SK-N-MC (cell line): ENCODE results near the gene GCSH.
A peak's percentile ranks its signal among the peaks of the same experiment; 100 is the strongest.

Experiments used
- DNase-seq: peaks from one replicate; pipeline ENCODE4 v3.0.0-alpha.2; 2011; ENCODE audit warnings: low read depth, low spot score
- H3K27ac ChIP-seq: fragments of 200-600 bp; sonication (generic); 2 replicates; pipeline ENCODE4 v1.5.1; 2016; ENCODE audit warnings: mixed run types
- H3K36me3 ChIP-seq: fragments of 200-600 bp; sonication (generic); 2 replicates; pipeline ENCODE4 v1.6.1; 2017; ENCODE audit warnings: antibody characterized with exemption, low read length, mixed read lengths; ENCODE audit not compliant: insufficient read depth
- H3K4me3 ChIP-seq: fragments of 200-600 bp; sonication (generic); 2 replicates; pipeline ENCODE4 v1.5.1; 2016
- H3K9ac ChIP-seq: fragments of 200-600 bp; sonication (generic); 2 replicates; pipeline ENCODE4 v1.8.0; 2017; ENCODE audit warnings: mixed run types, mixed read lengths; ENCODE audit not compliant: insufficient read length
- H3K9me3 ChIP-seq: fragments of 200-600 bp; sonication (generic); 2 replicates; pipeline ENCODE4 v1.6.1; 2017; ENCODE audit warnings: low read depth, mild to moderate bottlenecking, antibody characterized with exemption, low read length, moderate library complexity, mixed read lengths
- EZH2 ChIP-seq: fragments of 200-600 bp; sonication (generic); IDR thresholded peaks from one replicate; pipeline ENCODE4 v1.6.1; 2017; ENCODE audit warnings: antibody characterized with exemption
- FOXP2 ChIP-seq: optimal IDR thresholded peaks from 2 replicates; pipeline ENCODE3; 2011; ENCODE audit warnings: mild to moderate bottlenecking, moderate library complexity; ENCODE audit not compliant: insufficient read depth; ENCODE audit errors: extremely low read length, control extremely low read depth
- POLR2AphosphoS5 ChIP-seq: IDR thresholded peaks from 2 replicates; pipeline ENCODE4 v1.6.1; 2012; ENCODE audit warnings: mild to moderate bottlenecking, low read depth, low read length, borderline replicate concordance

The GCSH gene

DNA sequence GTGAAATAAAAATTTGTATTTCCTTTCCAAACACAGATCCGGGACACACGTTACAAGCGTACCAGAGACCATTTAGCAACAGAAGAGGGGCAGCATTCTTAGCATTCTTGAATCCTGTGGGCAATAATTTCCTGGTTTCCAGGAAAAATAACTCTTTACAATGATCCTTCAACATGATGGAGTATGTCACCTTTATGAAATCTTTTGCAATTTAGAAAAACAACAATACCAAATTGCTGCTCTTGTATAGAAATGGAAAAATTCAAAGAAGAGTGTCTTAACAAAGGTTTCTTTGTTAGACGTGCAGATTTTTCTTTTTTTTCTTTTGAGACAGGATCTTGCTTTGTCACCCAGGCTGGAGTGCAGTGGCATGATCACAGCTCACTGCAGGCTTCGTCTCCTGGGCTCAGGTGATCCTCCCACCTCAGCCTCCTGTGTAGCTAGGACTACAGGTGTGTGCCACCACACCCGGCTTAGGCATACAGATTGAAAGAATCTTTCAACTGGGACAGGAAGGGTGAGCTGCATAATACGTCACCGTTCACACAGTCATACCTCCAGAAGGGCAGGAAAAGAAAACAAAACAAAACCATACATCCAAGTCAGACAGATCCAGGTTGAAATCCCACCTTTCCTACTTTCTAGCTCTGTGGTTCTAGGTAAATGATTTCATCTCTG lies 10.8 kb upstream of the GCSH start:
- Histone ChIP-seq H3K4me3 (no peak overlapping the region), H3K36me3 (no peaks in the 10 kb centered on the region), H3K9ac (no peak overlapping the region), H3K9me3 (no peaks in the 10 kb centered on the region), H3K27ac (no peak overlapping the region)
- DNase-seq = no peak
- TF ChIP-seq EZH2 (no peak), POLR2AphosphoS5 (no peak), FOXP2 (no peak)

DNA sequence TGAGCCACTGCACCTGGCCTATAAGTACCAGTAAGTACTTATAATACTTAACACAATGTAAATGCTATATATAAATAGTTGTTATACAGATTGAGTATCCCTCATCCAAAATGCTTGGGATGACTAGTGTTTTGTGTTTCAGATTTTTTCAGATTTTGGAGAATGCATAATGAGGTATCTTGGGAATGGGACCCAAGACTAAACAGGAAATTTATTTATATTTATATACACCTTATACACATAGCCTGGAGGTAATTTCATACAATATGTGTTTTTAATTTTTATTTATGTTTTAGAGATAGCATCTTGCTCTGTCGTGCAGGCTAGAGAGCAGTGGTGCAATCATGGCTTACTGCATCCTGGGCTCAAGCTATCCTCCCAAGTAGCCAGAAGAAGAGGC lies 9.8 kb upstream of the GCSH start:
- H3K27ac ChIP-seq = no peak overlapping the region
- TF ChIP-seq POLR2AphosphoS5 (no peak), FOXP2 (no peak), EZH2 (no peak)

DNA sequence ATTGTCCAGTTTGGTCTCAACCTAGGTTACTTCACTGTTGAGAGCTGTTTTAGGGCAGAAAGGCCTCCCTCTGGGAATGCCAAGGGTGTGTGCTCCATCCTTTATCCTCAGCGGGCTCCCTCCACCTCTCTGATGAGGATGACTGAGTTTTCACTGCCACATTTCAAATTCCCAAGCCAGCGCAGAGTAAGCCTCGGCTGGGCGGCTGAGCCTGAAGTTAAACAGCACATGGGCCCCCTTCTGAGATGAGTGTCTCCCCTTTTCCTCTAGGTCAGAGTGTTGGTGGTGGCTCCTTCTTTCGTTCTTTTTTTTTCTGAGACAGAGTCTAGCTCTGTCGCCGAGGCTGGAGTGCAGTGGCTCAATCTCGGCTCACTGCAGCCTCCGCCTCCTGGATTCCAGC lies 5.5 kb upstream of the GCSH start:
- Histone ChIP-seq H3K27ac (no peak overlapping the region), H3K9ac (no peak overlapping the region), H3K36me3 (no peaks in the 10 kb centered on the region), H3K4me3 (no peak overlapping the region), H3K9me3 (no peaks in the 10 kb centered on the region)
- TF ChIP-seq EZH2 (no peak), FOXP2 (no peak), POLR2AphosphoS5 (no peak)
- DNase-seq = no peak

More for the DNA sequence above, 9.8 kb upstream of the GCSH start:
- no peak for DNase-seq
- Histone ChIP-seq H3K4me3 (no peak overlapping the region), H3K9ac (no peak overlapping the region), H3K9me3 (no peaks in the 10 kb centered on the region), H3K36me3 (no peaks in the 10 kb centered on the region)

DNA sequence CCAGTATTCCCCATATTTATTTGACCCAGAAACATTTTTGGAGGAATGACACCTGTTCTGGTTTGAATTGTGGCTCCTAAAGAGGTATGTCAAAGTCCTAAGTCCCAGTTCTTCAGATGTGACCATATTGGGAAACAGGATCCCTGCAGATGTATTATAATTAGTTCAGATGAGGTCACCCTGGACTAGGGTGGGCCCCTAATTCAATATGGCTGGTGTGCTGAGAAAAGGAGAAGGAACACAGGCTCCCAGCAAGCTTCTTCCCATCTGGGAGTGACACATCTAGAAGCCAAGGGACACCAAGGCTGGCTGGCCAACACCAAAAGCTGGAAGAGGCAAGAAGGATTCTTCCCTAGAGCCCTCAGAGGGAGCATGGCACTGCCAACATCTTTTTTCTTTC lies 3.8 kb upstream of the GCSH start:
- Histone ChIP-seq H3K9me3 (no peaks in the 10 kb centered on the region), H3K36me3 (no peaks in the 10 kb centered on the region), H3K4me3 (no peak overlapping the region), H3K9ac (no peak overlapping the region), H3K27ac (no peak overlapping the region)
- TF ChIP-seq EZH2 = no peak
- no peak for TF ChIP-seq FOXP2
- no peak for TF ChIP-seq POLR2AphosphoS5
- DNase-seq = no peak

DNA sequence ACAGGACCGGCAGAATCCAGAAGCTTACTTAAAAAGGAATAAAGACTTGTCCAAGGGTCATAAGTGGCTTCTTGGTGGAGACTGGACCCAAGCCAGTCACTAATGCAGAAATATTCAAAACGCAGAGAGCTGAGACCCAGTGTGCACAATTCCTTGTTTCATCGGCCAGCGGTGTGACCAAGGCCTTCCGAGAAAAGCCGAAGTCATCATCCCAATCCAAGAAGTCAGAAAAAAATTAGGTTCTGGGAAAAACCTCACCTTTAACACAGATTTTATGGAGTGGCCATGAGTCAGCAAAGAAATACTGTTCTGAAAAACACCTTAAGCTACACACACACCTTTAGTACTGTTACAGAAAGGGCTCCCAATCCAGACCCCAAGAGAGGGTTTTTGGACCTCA lies 1.0 kb upstream of the GCSH start:
- Histone ChIP-seq H3K9ac (no peak overlapping the region), H3K36me3 (no peaks in the 10 kb centered on the region), H3K4me3 (no peak overlapping the region), H3K27ac (no peak overlapping the region), H3K9me3 (no peaks in the 10 kb centered on the region)
- no peak for DNase-seq
- no peak for TF ChIP-seq POLR2AphosphoS5
- TF ChIP-seq EZH2 = no peak
- TF ChIP-seq FOXP2 = no peak

DNA sequence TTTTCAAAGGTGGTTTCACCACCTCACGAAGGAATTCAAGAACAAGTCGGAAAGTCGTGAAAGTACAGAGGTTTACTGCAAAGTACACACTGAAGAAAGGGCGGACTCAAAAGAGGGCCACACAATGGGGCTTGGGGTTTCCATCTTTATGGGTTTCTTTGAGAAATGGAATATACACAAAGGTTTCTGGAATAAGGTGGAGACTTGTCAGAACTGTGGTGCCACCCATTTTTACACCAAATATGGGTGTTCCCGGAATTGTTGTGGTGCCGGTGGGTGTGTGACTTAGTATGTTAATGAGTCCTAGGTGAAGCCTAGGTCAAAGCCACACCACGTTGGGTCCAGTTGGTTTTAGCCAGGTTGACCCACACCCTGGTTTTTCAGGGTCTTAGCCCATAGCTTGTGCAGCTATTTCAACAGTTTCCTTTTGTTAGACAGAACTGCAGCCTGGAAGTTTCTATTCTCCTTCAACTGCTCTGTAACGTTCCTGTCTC lies 567 bp upstream of the GCSH start:
- no peak overlapping the region for H3K9ac ChIP-seq

DNA sequence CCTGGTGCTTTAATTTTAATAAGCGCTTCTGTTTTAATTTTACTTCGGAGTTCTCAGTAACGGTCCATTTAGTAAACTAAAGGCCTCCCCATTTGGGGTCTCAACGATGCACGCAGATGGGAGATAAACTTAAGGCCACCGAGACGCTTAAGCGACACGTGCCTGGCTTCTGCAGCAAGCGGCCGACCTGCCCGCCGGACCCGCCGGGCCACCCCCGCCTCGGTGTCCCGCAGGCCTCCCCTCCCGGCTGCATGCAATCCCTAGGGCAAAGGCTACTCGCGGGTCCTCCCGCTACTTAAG lies 592 bp downstream of the GCSH start:
- H3K9me3 ChIP-seq = no peaks in the 10 kb centered on the region
- no peaks in the 10 kb centered on the region for H3K36me3 ChIP-seq
- H3K9ac ChIP-seq = peak overlapping the region; percentile 35
- no peak overlapping the region for H3K27ac ChIP-seq
- no peak for TF ChIP-seq EZH2
- no peak for TF ChIP-seq POLR2AphosphoS5
- TF ChIP-seq FOXP2 = no peak
- H3K4me3 ChIP-seq = peak overlapping the region; percentile 79
- no peak for DNase-seq

More for the DNA sequence above, 567 bp upstream of the GCSH start:
- TF ChIP-seq FOXP2 (no peak), POLR2AphosphoS5 (no peak), EZH2 (no peak)
- H3K27ac ChIP-seq = no peak overlapping the region
- no peaks in the 10 kb centered on the region for H3K9me3 ChIP-seq
- H3K36me3 ChIP-seq = no peaks in the 10 kb centered on the region
- no peak for DNase-seq
- H3K4me3 ChIP-seq = peak overlapping the region; percentile 56

DNA sequence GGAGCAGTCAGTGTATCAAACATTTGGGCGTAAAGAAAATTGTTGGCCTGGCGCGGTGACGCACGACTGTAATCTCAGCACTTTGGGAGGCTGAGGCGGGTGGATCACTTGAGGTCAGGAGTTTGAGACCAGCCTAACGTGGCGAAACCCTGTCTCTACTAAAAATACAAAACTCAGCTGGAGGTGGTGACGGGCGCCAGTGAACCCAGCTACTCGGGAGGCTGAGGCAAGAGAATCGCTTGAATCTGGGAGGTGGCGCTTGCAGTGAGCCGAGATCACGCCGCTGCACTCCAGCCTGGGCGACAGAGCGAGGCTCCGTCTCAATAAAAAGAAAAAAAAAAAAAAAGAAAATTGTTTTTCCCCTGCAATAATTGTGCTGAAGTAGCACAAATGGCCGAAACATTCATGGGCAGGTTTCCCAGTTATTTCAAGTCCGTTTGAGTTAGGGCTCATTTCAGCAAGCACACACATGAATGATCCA lies 1.4 kb downstream of the GCSH start:
- Histone ChIP-seq H3K27ac (no peak overlapping the region), H3K9me3 (no peaks in the 10 kb centered on the region), H3K4me3 (peak overlapping the region; percentile 79), H3K9ac (no peak overlapping the region), H3K36me3 (no peaks in the 10 kb centered on the region)
- TF ChIP-seq POLR2AphosphoS5 = no peak
- no peak for TF ChIP-seq FOXP2
- no peak for TF ChIP-seq EZH2
- DNase-seq = no peak

DNA sequence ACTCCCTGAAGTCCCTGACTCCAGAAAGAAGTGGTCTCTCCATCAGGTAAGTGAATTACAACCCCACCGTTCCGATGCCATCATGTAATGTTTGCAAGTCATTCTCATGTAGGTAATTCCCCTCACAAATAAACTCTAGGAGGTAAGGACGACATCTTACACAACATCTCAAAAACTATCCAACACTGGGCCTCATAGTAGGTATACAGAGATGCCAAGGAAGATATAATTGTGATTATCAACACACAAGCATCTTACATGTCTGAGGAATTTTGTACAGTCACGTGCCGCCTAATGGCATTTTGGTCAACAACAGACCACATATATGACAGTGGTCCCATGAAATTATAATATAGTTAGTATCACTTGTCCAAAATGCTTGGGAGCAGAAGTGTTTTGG lies 7.4 kb downstream of the GCSH start:
- H3K27ac ChIP-seq = no peak overlapping the region
- no peak overlapping the region for H3K9ac ChIP-seq
- TF ChIP-seq POLR2AphosphoS5 (no peak), FOXP2 (no peak), EZH2 (no peak)
- no peak for DNase-seq
- H3K4me3 ChIP-seq = no peak overlapping the region
- no peaks in the 10 kb centered on the region; the same call in 1 of the 2 replicates for H3K36me3 ChIP-seq
- no peaks in the 10 kb centered on the region for H3K9me3 ChIP-seq
